ENCODE measurements around the gene PIEZO1. TPM values are rescaled to one million over a fixed set of nuclear protein-coding genes. Genes with fewer than 3 reads are reported as not detected.
A peak's percentile ranks its signal among the peaks of the same experiment; 100 is the strongest.

PIEZO1 gene
- total RNA-seq, 2 donors from 2014 or later = 37.7 to 73.2 TPM

GRCh38 chr16:88719267-88719932 is 65.6 kb downstream of the PIEZO1 start:
- TF ChIP-seq CTCF (IDR thresholded peaks at IDR 0.05) = no peak
- peaks cover 85% of the 10 kb centered on the region for H3K36me3 ChIP-seq
- no peak for DNase-seq (ENCODE audit: low spot score)

GRCh38 chr16:88718178-88718577 is 66.8 kb downstream of the PIEZO1 start:
- Histone ChIP-seq H3K27me3 (no peaks in the 10 kb centered on the region), H3K36me3 (peaks cover 86% of the 10 kb centered on the region), H3K4me1 (no peaks in the 10 kb centered on the region), H3K27ac (no peak overlapping the region), H3K9me3 (no peaks in the 10 kb centered on the region), H3K4me3 (no peak overlapping the region)
- no peak for DNase-seq (ENCODE audit: low spot score)
- TF ChIP-seq CTCF (IDR thresholded peaks at IDR 0.05) = no peak

More at GRCh38 chr16:88719267-88719932, 65.6 kb downstream of the PIEZO1 start:
- Histone ChIP-seq H3K27ac (peak overlapping the region in 1 of 2 donors; percentile 31), H3K9me3 (no peaks in the 10 kb centered on the region), H3K4me3 (no peak overlapping the region), H3K27me3 (no peaks in the 10 kb centered on the region), H3K4me1 (no peaks in the 10 kb centered on the region)

GRCh38 chr16:88716601-88717001 is 68.4 kb downstream of the PIEZO1 start:
- no peaks in the 10 kb centered on the region for H3K27me3 ChIP-seq
- DNase-seq (ENCODE audit: low spot score) = no peak
- H3K4me1 ChIP-seq = no peaks in the 10 kb centered on the region
- no peak overlapping the region for H3K4me3 ChIP-seq
- no peaks in the 10 kb centered on the region for H3K9me3 ChIP-seq
- TF ChIP-seq CTCF (IDR thresholded peaks at IDR 0.05) = no peak
- H3K36me3 ChIP-seq = peaks cover 71% of the 10 kb centered on the region
- H3K27ac ChIP-seq = no peak overlapping the region

GRCh38 chr16:88716201-88716600 is 68.8 kb downstream of the PIEZO1 start:
- H3K4me3 ChIP-seq = no peak overlapping the region
- H3K36me3 ChIP-seq = peaks cover 67% of the 10 kb centered on the region
- H3K4me1 ChIP-seq = no peaks in the 10 kb centered on the region
- H3K27me3 ChIP-seq = no peaks in the 10 kb centered on the region
- no peak overlapping the region for H3K27ac ChIP-seq
- no peak for TF ChIP-seq CTCF (IDR thresholded peaks at IDR 0.05)
- DNase-seq (ENCODE audit: low spot score) = no peak
- H3K9me3 ChIP-seq = no peaks in the 10 kb centered on the region

GRCh38 chr16:88715312-88716190 is 69.5 kb downstream of the PIEZO1 start:
- DNase-seq (ENCODE audit: low spot score) = no peak
- no peaks in the 10 kb centered on the region for H3K9me3 ChIP-seq
- H3K27me3 ChIP-seq = no peaks in the 10 kb centered on the region
- peaks cover 62% of the 10 kb centered on the region for H3K36me3 ChIP-seq
- no peak overlapping the region for H3K4me3 ChIP-seq
- no peak for TF ChIP-seq CTCF (IDR thresholded peaks at IDR 0.05)
- no peaks in the 10 kb centered on the region for H3K4me1 ChIP-seq
- no peak overlapping the region for H3K27ac ChIP-seq
